ENCODE measurements around the gene ADAMTSL3.

Gene ADAMTSL3

GRCh38 chr15:83890587-83890986, 236.7 kb downstream of the ADAMTSL3 start:
- no peak for DNase-seq

GRCh38 chr15:83892498-83892897, 238.6 kb downstream of the ADAMTSL3 start:
- DNase-seq = no peak

GRCh38 chr15:83893308-83893707, 239.4 kb downstream of the ADAMTSL3 start:
- no peak for DNase-seq

- DNase-seq = no peak
These were observed 243.1 kb downstream of the ADAMTSL3 start for GRCh38 chr15:83897037-83897436.

GRCh38 chr15:83898361-83898760, 244.4 kb downstream of the ADAMTSL3 start:
- DNase-seq = no peak

GRCh38 chr15:83899670-83900069, 245.7 kb downstream of the ADAMTSL3 start:
- DNase-seq = no peak

GRCh38 chr15:83904107-83905040, 250.5 kb downstream of the ADAMTSL3 start:
- DNase-seq = no peak

GRCh38 chr15:83905556-83906273, 251.8 kb downstream of the ADAMTSL3 start:
- no peak for DNase-seq

GRCh38 chr15:83911345-83911744, 257.4 kb downstream of the ADAMTSL3 start:
- DNase-seq = no peak

GRCh38 chr15:83912343-83912742, 258.4 kb downstream of the ADAMTSL3 start:
- DNase-seq = no peak

GRCh38 chr15:83913034-83913632, 259.2 kb downstream of the ADAMTSL3 start:
- DNase-seq = no peak

- no peak for DNase-seq
These were observed 261.0 kb downstream of the ADAMTSL3 start for GRCh38 chr15:83914906-83915305.

GRCh38 chr15:83917432-83917831, 263.5 kb downstream of the ADAMTSL3 start:
- DNase-seq = no peak

- no peak for DNase-seq
These were observed 264.1 kb downstream of the ADAMTSL3 start for GRCh38 chr15:83918011-83918410.

GRCh38 chr15:83919319-83919830, 265.5 kb downstream of the ADAMTSL3 start:
- no peak for DNase-seq

- DNase-seq = no peak
These were observed 266.1 kb downstream of the ADAMTSL3 start for GRCh38 chr15:83919978-83920510.

- no peak for DNase-seq
These were observed 268.8 kb downstream of the ADAMTSL3 start for GRCh38 chr15:83922649-83923294.

- DNase-seq = no peak
These were observed 272.2 kb downstream of the ADAMTSL3 start for GRCh38 chr15:83926116-83926515.

- no peak for DNase-seq
These were observed 273.9 kb downstream of the ADAMTSL3 start for GRCh38 chr15:83927704-83928391.

GRCh38 chr15:83928392-83928734, 274.4 kb downstream of the ADAMTSL3 start:
- DNase-seq = no peak

- DNase-seq = no peak
These were observed 275.0 kb downstream of the ADAMTSL3 start for GRCh38 chr15:83928878-83929418.

GRCh38 chr15:83929619-83930018, 275.7 kb downstream of the ADAMTSL3 start:
- DNase-seq = no peak

Measured in DMS153 (cell line).